Suprapubic skin (tissue), 4 donors: Measurements from ENCODE around the gene WSB1. TPM values are rescaled to one million over a fixed set of nuclear protein-coding genes. Genes with fewer than 3 reads are reported as not detected.

Experiments used
- DNase-seq, 2 donors: peaks; one replicate each; pipeline ENCODE4 v3.0.0-alpha.2; 2019; ENCODE audit warnings: low spot score in 2 of 2
- H3K27ac ChIP-seq: fragments of 200-600 bp; sonication (generic); one replicate; pipeline ENCODE4 v1.5.1; 2019
- H3K27me3 ChIP-seq: fragments of 200-600 bp; sonication (generic); one replicate; pipeline ENCODE4 v1.5.1; 2019
- H3K36me3 ChIP-seq: fragments of 200-600 bp; sonication (generic); one replicate; pipeline ENCODE4 v1.5.1; 2019
- H3K4me1 ChIP-seq: fragments of 200-600 bp; sonication (generic); one replicate; pipeline ENCODE4 v1.5.1; 2019
- H3K4me3 ChIP-seq: fragments of 200-600 bp; sonication (generic); one replicate; pipeline ENCODE4 v1.5.1; 2019; ENCODE audit warnings: mild to moderate bottlenecking
- H3K9me3 ChIP-seq: fragments of 200-600 bp; sonication (generic); one replicate; pipeline ENCODE4 v1.5.1; 2019
- CTCF ChIP-seq, 2 donors: fragments of 200-600 bp in 1 of 2; fragments of 450-650 bp in 1 of 2; sonication (generic) in 1 of 2; IDR thresholded peaks; one replicate each; pipeline ENCODE4 v1.5.1; 2016 to 2019; ENCODE audit warnings: antibody characterized with exemption in 2 of 2, mild to moderate bottlenecking in 1 of 2, moderate library complexity in 1 of 2
- EP300 ChIP-seq: sonication (generic); formaldehyde crosslinking; IDR thresholded peaks from one replicate; pipeline ENCODE4 v1.6.1; 2017; ENCODE audit warnings: antibody characterized with exemption
- POLR2A ChIP-seq, 2 donors: fragments of 450-650 bp; IDR thresholded peaks; one replicate each; pipeline ENCODE4 v1.6.1; 2017; ENCODE audit warnings: antibody characterized with exemption in 2 of 2, mild to moderate bottlenecking in 2 of 2, moderate library complexity in 2 of 2
- POLR2AphosphoS5 ChIP-seq, 3 donors: sonication (generic); formaldehyde crosslinking; IDR thresholded peaks; one replicate each; pipeline ENCODE4 v1.6.1; 2017; ENCODE audit warnings: antibody characterized with exemption in 3 of 3
- WGBS: methylation state at CpG from one replicate; pipeline ENCODE4 v1.1.5; 2018; 5-methylcytosine and 5-hydroxymethylcytosine counted together
- total RNA-seq, 4 donors: library from RNA; depleted of rRNA; stranded (reverse); fragments of >200 nt; gene quantifications; one replicate each; pipeline ENCODE4 v1.1.0, GENCODE V29; 2016

The WSB1 gene
- total RNA-seq, 4 donors from 2014 or later: 38.5 to 206 (median 57.2) TPM

DNA sequence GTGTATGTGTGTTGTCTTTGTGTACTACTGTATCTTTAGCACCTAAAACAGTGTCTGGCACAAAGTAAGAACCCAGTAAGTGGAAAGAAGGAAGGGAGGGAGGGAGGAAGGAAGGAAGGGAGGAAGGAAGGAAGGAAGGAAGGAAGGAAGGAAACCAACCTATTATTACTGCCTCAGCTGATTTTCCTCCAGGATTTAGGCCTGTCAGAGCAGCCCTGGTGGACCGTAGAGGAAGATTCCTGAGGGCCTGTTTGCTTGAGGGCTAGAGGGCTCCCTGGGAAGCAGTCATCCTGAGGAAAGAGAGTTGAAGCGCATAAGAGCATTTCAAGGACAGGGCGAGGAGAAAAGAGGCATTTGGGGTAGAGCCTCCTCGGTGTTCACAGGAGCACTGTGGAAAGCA lies 61.5 kb downstream of the WSB1 start:
- Histone ChIP-seq H3K36me3 (no peaks in the 10 kb centered on the region), H3K9me3 (no peaks in the 10 kb centered on the region), H3K27ac (no peak overlapping the region), H3K27me3 (no peaks in the 10 kb centered on the region), H3K4me3 (no peak overlapping the region), H3K4me1 (peaks cover 17% of the 10 kb centered on the region)
- WGBS: 91% methylated on average over 4 of the region's 4 CpGs
- no peak for DNase-seq
- no peak for TF ChIP-seq POLR2A (IDR thresholded peaks at IDR 0.05)
- no peak for TF ChIP-seq EP300
- TF ChIP-seq CTCF (IDR thresholded peaks at IDR 0.05): no peak
- TF ChIP-seq POLR2AphosphoS5 (IDR thresholded peaks at IDR 0.05): no peak

DNA sequence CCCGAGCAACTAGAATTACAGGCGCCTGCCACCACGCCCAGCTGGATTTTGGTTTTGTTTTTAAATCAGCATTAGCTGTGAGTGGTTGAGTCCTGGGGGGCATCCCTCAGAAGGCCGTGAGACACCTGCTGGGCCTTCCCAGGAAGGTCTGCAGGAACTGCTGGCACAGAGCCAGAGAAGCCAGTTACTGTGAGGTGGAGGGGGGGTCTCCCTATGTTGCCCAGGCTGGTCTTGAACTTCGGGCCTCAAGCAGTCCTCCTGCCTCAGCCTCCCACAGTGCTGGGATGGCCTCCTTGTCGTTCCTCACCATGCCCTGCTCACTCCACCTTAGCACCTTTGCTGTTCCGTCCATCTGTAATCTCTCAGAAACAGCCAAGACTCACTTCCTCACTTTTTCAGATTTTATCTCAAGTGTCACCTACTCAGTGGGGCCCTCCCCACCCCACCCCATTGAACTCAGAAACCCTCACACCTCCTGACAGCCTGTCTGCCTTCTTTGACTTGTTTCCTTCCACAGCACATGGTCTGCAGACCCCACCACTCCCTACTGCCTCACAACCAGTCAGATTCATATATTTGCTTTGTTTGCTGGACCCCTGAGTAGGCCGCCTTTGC lies 62.3 kb downstream of the WSB1 start:
- no peak overlapping the region for H3K27ac ChIP-seq
- peaks cover 17% of the 10 kb centered on the region for H3K4me1 ChIP-seq
- WGBS: 84% methylated on average over 8 of the region's 8 CpGs
- DNase-seq: no peak
- no peaks in the 10 kb centered on the region for H3K27me3 ChIP-seq
- no peak for TF ChIP-seq POLR2AphosphoS5 (IDR thresholded peaks at IDR 0.05)
- no peak for TF ChIP-seq CTCF (IDR thresholded peaks at IDR 0.05)
- no peak for TF ChIP-seq EP300
- no peak for TF ChIP-seq POLR2A (IDR thresholded peaks at IDR 0.05)
- H3K4me3 ChIP-seq: no peak overlapping the region
- H3K9me3 ChIP-seq: no peaks in the 10 kb centered on the region
- H3K36me3 ChIP-seq: no peaks in the 10 kb centered on the region

- no peaks in the 10 kb centered on the region for H3K9me3 ChIP-seq
- WGBS: 98% methylated on average over 5 of the region's 5 CpGs
- TF ChIP-seq EP300 (no peak), CTCF (IDR thresholded peaks at IDR 0.05) (no peak), POLR2AphosphoS5 (IDR thresholded peaks at IDR 0.05) (no peak), POLR2A (IDR thresholded peaks at IDR 0.05) (no peak)
Measured at GRCh38 chr17:27357236-27357635, 63.3 kb downstream of the WSB1 start.

DNA sequence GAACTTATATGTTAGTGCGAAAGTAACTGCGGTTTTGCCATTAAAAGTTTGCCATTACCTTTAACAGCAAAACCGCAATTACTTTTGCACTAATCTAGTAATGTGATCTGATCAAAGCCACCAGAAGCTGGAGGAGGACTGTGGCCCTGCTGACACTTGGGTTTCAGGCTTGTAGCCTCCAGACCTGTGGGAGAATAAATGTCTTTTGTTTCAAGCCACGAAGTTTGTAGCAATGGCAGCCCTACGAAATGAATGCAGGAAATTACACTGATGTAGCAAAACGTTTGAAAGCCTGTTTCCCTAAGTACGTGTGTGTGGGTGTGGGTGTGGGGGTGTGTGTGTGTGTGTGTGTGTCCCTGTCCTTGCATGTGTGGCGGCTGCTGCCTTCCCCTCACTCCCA lies 66.6 kb downstream of the WSB1 start:
- TF ChIP-seq EP300 (no peak), CTCF (IDR thresholded peaks at IDR 0.05) (no peak), POLR2A (IDR thresholded peaks at IDR 0.05) (no peak), POLR2AphosphoS5 (IDR thresholded peaks at IDR 0.05) (no peak)
- Histone ChIP-seq H3K4me1 (no peaks in the 10 kb centered on the region), H3K4me3 (no peak overlapping the region), H3K27ac (no peak overlapping the region), H3K36me3 (no peaks in the 10 kb centered on the region), H3K9me3 (no peaks in the 10 kb centered on the region), H3K27me3 (no peaks in the 10 kb centered on the region)
- no peak for DNase-seq
- WGBS: 71% methylated on average over 8 of the region's 8 CpGs

More at GRCh38 chr17:27357236-27357635, 63.3 kb downstream of the WSB1 start:
- peak in 1 of 2 donors; percentile 54 for DNase-seq
- Histone ChIP-seq H3K36me3 (no peaks in the 10 kb centered on the region), H3K4me1 (peaks cover 17% of the 10 kb centered on the region), H3K4me3 (no peak overlapping the region), H3K27me3 (no peaks in the 10 kb centered on the region), H3K27ac (no peak overlapping the region)

DNA sequence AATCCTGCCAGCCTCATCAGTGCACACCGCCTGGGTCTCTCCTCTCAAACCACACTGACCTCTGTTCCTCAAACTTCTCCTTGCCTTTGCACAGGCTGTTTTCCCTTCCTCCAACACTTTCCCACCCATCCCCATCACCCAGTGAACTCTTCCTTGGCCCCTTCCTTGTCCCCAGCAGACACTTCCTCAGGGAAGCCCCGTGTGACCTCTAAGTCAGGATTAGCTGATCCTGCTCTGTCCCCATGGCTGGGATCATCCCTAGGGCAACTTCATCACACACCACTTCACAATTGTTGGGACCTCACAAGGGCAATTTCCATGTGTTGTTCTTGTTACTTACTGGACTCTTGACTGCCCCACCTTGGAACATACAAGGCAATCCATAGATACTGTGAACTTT lies 67.8 kb downstream of the WSB1 start:
- H3K36me3 ChIP-seq: no peaks in the 10 kb centered on the region
- no peaks in the 10 kb centered on the region for H3K4me1 ChIP-seq
- H3K4me3 ChIP-seq: no peak overlapping the region
- no peak for TF ChIP-seq EP300
- no peak for TF ChIP-seq POLR2AphosphoS5 (IDR thresholded peaks at IDR 0.05)
- no peak for TF ChIP-seq CTCF (IDR thresholded peaks at IDR 0.05)
- TF ChIP-seq POLR2A (IDR thresholded peaks at IDR 0.05): no peak
- no peak overlapping the region for H3K27ac ChIP-seq
- DNase-seq: no peak
- H3K9me3 ChIP-seq: no peaks in the 10 kb centered on the region
- WGBS: 86% methylated on average over 2 of the region's 2 CpGs
- no peaks in the 10 kb centered on the region for H3K27me3 ChIP-seq
